CD4-positive, alpha-beta T cell (primary cell): ENCODE measurements around the gene SIRT4. TPM values are rescaled to one million over a fixed set of nuclear protein-coding genes. Genes with fewer than 3 reads are reported as not detected.

Source experiments
- ATAC-seq: fragments of 200-7000 bp; cut with Tn5 transposase; one replicate; pipeline ENCODE4 v1.10.0; 2022; ENCODE audit warnings: mild to moderate bottlenecking; ENCODE audit not compliant: poor library complexity
- CTCF ChIA-PET: fragments of 350-600 bp; sonication (Branson Sonifier 250); formaldehyde crosslinking; loops from one replicate; lab custom pipeline; 2021; ENCODE audit warnings: antibody characterized with exemption, inconsistent platforms; lab: Charles Lee
- POLR2A ChIA-PET: fragments of 350-600 bp; sonication (Branson Sonifier 250); formaldehyde crosslinking; loops from one replicate; lab custom pipeline; 2021; ENCODE audit warnings: antibody characterized with exemption, inconsistent platforms; lab: Charles Lee
- DNase-seq, 14 experiments: peaks; one replicate each; pipeline ENCODE4 v3.0.0-alpha.2; 2013 to 2020; ENCODE audit warnings: mixed read lengths in 2 of 14
- H3K27ac ChIP-seq, 2 donors: one replicate each; pipeline versions ENCODE4 v1.5.1 to v1.7.0; 2013; ENCODE audit warnings: low read length in 2 of 2, low read depth in 1 of 2, mild to moderate bottlenecking in 1 of 2
- H3K27me3 ChIP-seq, 2 experiments: 1 replicate in 1 of 2; 2 replicates in 1 of 2; pipeline versions ENCODE4 v1.6.1 to v1.7.0; 2013; ENCODE audit warnings: low read length in 2 of 2, control low read depth in 1 of 2, mild to moderate bottlenecking in 1 of 2, moderate library complexity in 1 of 2; ENCODE audit not compliant: insufficient read depth in 2 of 2, control insufficient read depth in 1 of 2
- H3K36me3 ChIP-seq: one replicate; pipeline ENCODE4 v1.6.1; 2013; ENCODE audit warnings: low read length, control low read depth; ENCODE audit not compliant: insufficient read depth
- H3K4me1 ChIP-seq: one replicate; pipeline ENCODE4 v1.6.1; 2013; ENCODE audit warnings: low read length, control low read depth; ENCODE audit not compliant: insufficient read depth
- H3K4me3 ChIP-seq: one replicate; pipeline ENCODE4 v1.5.1; 2013; ENCODE audit warnings: mild to moderate bottlenecking, low read length, moderate library complexity
- H3K9me3 ChIP-seq, 2 experiments: 1 replicate in 1 of 2; 2 replicates in 1 of 2; pipeline versions ENCODE4 v1.6.1 to v1.7.0; 2013; ENCODE audit warnings: low read length in 2 of 2, mild to moderate bottlenecking in 2 of 2, control low read depth in 1 of 2, moderate library complexity in 1 of 2; ENCODE audit not compliant: control insufficient read depth in 1 of 2, insufficient read depth in 1 of 2
- H3K27ac Mint-ChIP-seq: one replicate; pipeline ENCODE4 v1.8.0; 2020; ENCODE audit warnings: mixed read lengths
- H3K27me3 Mint-ChIP-seq: one replicate; pipeline ENCODE4 v1.8.0; 2021; ENCODE audit warnings: mixed read lengths
- H3K36me3 Mint-ChIP-seq: one replicate; pipeline ENCODE4 v1.8.0; 2021; ENCODE audit warnings: low read depth, mixed read lengths
- H3K4me1 Mint-ChIP-seq: one replicate; pipeline ENCODE4 v1.8.0; 2021; ENCODE audit warnings: low read depth, mixed read lengths
- H3K4me3 Mint-ChIP-seq: one replicate; pipeline ENCODE4 v1.8.0; 2020; ENCODE audit warnings: mild to moderate bottlenecking, mixed read lengths
- H3K9me3 Mint-ChIP-seq: one replicate; pipeline ENCODE4 v1.8.0; 2020; ENCODE audit warnings: mixed read lengths
- intact Hi-C, 2 experiments: fragments of 100-400 bp; cut with DNase I in 1 of 2; cut with micrococcal nuclease in 1 of 2; formaldehyde crosslinking; loops; one replicate each; pipeline versions ENCODE4 v1.15.1 to v1.9.0; 2023 to 2025; cut with DNase I, micrococcal nuclease
- total RNA-seq, 174 experiments: library from RNA in 2 of 174; stranded (reverse) in 2 of 174; gene quantifications; one replicate each; pipeline ENCODE4 v1.2.3 and lab custom pipeline; 2021 to 2026
- TF ChIP-seq, protein P1 (sequence below): fragments of 200-600 bp; IDR thresholded peaks from one replicate; pipeline ENCODE4 v1.8.0; 2022; ENCODE audit warnings: antibody characterized with exemption, mild to moderate bottlenecking

Gene SIRT4
- total RNA-seq, 2 experiments from 2014 or later: 0.59 TPM; not detected in 1

DNA sequence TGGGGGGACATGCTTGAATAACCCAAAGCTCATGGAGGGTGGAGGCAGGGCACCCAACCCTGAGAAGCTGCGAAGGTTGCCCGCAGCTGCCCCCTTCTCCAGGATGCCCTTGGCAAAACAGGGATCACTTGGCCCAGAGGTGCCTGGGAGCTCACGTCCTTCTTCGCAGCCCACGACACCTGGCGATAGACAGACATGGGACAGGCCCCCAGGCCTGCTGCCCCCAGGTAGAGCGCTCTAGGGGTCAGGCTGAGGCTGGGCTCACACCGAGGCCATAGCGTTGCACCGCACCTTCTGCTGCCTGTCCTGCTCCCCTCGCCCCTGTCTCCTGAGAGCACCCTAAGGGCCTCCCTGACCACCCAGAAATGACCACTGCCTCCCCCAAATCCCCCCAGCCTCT is 45.6 kb downstream of the SIRT4 start:
- Histone ChIP-seq H3K36me3 (no peaks in the 10 kb centered on the region), H3K4me3 (no peak overlapping the region), H3K9me3 (no peaks in the 10 kb centered on the region), H3K4me1 (no peaks in the 10 kb centered on the region), H3K27ac (no peak overlapping the region), H3K27me3 (peaks cover 6 to 8% of the 10 kb centered on the region in 2 experiments)
- CTCF ChIA-PET: interaction anchor here (0.5 kb wide), 1 partner anchor 132 kb away, joined by 4 read pairs; no protein-coding TSS in a partner anchor
- H3K4me3 Mint-ChIP-seq: no peak overlapping the region
- POLR2A ChIA-PET: no interaction called here
- TF ChIP-seq, protein P1, sequence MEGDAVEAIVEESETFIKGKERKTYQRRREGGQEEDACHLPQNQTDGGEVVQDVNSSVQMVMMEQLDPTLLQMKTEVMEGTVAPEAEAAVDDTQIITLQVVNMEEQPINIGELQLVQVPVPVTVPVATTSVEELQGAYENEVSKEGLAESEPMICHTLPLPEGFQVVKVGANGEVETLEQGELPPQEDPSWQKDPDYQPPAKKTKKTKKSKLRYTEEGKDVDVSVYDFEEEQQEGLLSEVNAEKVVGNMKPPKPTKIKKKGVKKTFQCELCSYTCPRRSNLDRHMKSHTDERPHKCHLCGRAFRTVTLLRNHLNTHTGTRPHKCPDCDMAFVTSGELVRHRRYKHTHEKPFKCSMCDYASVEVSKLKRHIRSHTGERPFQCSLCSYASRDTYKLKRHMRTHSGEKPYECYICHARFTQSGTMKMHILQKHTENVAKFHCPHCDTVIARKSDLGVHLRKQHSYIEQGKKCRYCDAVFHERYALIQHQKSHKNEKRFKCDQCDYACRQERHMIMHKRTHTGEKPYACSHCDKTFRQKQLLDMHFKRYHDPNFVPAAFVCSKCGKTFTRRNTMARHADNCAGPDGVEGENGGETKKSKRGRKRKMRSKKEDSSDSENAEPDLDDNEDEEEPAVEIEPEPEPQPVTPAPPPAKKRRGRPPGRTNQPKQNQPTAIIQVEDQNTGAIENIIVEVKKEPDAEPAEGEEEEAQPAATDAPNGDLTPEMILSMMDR: no peak
- H3K27me3 Mint-ChIP-seq: peaks cover 4% of the 10 kb centered on the region
- intact Hi-C loops: no loop called here
- no peaks in the 10 kb centered on the region for H3K4me1 Mint-ChIP-seq
- ATAC-seq (no peak), DNase-seq (no peak)
- no peaks in the 10 kb centered on the region for H3K36me3 Mint-ChIP-seq
- no peaks in the 10 kb centered on the region for H3K9me3 Mint-ChIP-seq
- no peak overlapping the region for H3K27ac Mint-ChIP-seq

DNA sequence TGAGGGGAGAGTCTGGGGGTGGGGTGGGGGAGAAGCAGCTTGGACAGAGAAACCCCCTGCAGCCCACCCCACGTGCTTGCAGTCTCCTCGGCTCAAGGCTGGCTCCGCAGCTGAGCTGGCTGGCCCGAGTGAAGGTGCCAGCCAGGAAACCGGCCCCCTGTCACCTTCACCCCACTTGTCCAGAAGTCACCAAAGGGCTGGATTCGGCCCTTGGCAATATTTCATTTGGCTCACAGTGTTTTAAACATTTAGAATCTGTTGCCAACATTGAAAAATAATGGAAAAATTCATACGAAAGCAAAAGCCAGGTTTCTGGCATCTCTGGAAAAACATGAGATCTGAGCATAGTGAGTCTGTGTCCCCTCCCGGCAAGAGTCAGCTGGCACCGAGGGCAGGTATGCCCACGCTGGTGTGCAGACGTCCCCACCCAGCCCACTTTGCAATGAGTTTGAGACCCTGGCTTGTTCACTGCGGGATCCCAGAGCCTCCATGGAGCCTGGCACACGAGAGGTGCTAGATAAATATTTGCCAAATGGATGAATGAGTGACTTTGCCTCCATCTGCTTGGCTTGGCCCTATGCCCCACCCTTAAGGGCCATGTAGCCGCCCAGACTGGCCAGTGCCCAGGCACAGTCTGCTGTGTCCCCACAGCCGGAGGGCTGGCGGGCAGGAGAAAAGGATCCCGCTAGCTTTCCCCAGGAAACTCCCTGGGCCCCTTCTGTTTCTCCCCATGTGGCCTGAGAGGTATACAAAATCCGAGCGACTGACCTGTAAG is 48.6 kb downstream of the SIRT4 start:
- Mint-ChIP-seq H3K4me3 (no peak overlapping the region), H3K27me3 (peaks cover 13% of the 10 kb centered on the region), H3K36me3 (no peaks in the 10 kb centered on the region), H3K4me1 (no peaks in the 10 kb centered on the region), H3K9me3 (no peaks in the 10 kb centered on the region), H3K27ac (no peak overlapping the region)
- CTCF ChIA-PET: no interaction called here
- no peaks in the 10 kb centered on the region for H3K4me1 ChIP-seq
- H3K27me3 ChIP-seq: peaks cover 6 to 8% of the 10 kb centered on the region in 2 experiments
- ATAC-seq: no peak
- no peak overlapping the region for H3K4me3 ChIP-seq
- intact Hi-C loops: loop anchor here (5.0 to 10.0 kb wide), 2 partner anchors 67 to 364 kb away; partner anchors contain the start of gene UNC119B (in 1 of the 2)
- TF ChIP-seq, protein P1: no peak
- DNase-seq: no peak
- POLR2A ChIA-PET: no interaction called here
- no peaks in the 10 kb centered on the region for H3K36me3 ChIP-seq
- H3K9me3 ChIP-seq: no peaks in the 10 kb centered on the region
- H3K27ac ChIP-seq: no peak overlapping the region

DNA sequence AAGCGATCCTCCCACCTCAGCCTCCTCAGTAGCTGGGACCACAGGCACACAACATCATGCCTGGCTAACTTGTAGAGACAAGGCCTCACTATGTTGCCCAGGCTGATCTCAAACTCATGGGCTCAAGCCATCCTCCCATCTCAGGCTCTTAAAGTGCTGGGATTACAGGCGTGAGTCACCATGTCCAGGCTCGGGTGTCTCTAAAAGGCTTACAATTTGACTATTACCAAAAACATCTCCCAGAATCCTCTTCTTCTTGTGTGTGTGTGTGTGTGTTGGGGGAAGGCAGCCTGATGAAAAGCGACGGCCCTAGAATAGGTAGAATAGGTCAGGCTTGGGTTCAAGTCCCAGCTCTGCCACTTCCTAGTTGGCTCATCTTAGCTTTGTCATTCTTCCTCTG is 50.0 kb downstream of the SIRT4 start:
- CTCF ChIA-PET: no interaction called here

More for the DNA sequence above, 50.0 kb downstream of the SIRT4 start:
- H3K4me1 Mint-ChIP-seq: no peaks in the 10 kb centered on the region
- H3K4me3 ChIP-seq: no peak overlapping the region
- H3K27ac Mint-ChIP-seq: no peak overlapping the region
- TF ChIP-seq, protein P1: no peak
- H3K36me3 ChIP-seq: no peaks in the 10 kb centered on the region
- POLR2A ChIA-PET: no interaction called here
- no peaks in the 10 kb centered on the region for H3K36me3 Mint-ChIP-seq
- intact Hi-C loops: loop anchor here (5.0 to 10.0 kb wide), 2 partner anchors 65 to 363 kb away; partner anchors contain the start of gene UNC119B (in 1 of the 2)
- H3K27me3 ChIP-seq: peaks cover 6 to 8% of the 10 kb centered on the region in 2 experiments
- H3K27ac ChIP-seq: no peak overlapping the region
- H3K9me3 ChIP-seq: no peaks in the 10 kb centered on the region
- ATAC-seq (no peak), DNase-seq (no peak)
- H3K9me3 Mint-ChIP-seq: no peaks in the 10 kb centered on the region
- no peak overlapping the region for H3K4me3 Mint-ChIP-seq
- H3K4me1 ChIP-seq: peaks cover 3% of the 10 kb centered on the region
- peaks cover 17% of the 10 kb centered on the region for H3K27me3 Mint-ChIP-seq
